GM18520 (cell line): ENCODE data around the gene MAN2A1.

ENCODE experiments used
- ATAC-seq: cut with Tn5 transposase; IDR thresholded peaks from one replicate; pipeline ENCODE4 v1.9.1; 2021; ENCODE audit not compliant: unreplicated experiment

MAN2A1 gene

GRCh38 chr5:109704282-109704952 is 14.7 kb downstream of the MAN2A1 start:
- ATAC-seq = no peak

GRCh38 chr5:109705596-109705995 is 15.9 kb downstream of the MAN2A1 start:
- ATAC-seq = no peak

- ATAC-seq = no peak
Observed at GRCh38 chr5:109706095-109706494, 16.4 kb downstream of the MAN2A1 start.

GRCh38 chr5:109707531-109707930 is 17.8 kb downstream of the MAN2A1 start:
- no peak for ATAC-seq

GRCh38 chr5:109708813-109709212 is 19.1 kb downstream of the MAN2A1 start:
- ATAC-seq = no peak

GRCh38 chr5:109709225-109709624 is 19.5 kb downstream of the MAN2A1 start:
- no peak for ATAC-seq

- no peak for ATAC-seq
Observed at GRCh38 chr5:109711673-109712072, 21.9 kb downstream of the MAN2A1 start.

GRCh38 chr5:109713453-109713852 is 23.7 kb downstream of the MAN2A1 start:
- ATAC-seq = no peak

GRCh38 chr5:109714592-109714991 is 24.9 kb downstream of the MAN2A1 start:
- no peak for ATAC-seq

- no peak for ATAC-seq
Observed at GRCh38 chr5:109718216-109718615, 28.5 kb downstream of the MAN2A1 start.

GRCh38 chr5:109718632-109719031 is 28.9 kb downstream of the MAN2A1 start:
- no peak for ATAC-seq

- no peak for ATAC-seq
Observed at GRCh38 chr5:109719978-109720377, 30.3 kb downstream of the MAN2A1 start.

GRCh38 chr5:109721741-109722140 is 32.0 kb downstream of the MAN2A1 start:
- ATAC-seq = no peak

- ATAC-seq = no peak
Observed at GRCh38 chr5:109723606-109724005, 33.9 kb downstream of the MAN2A1 start.

- no peak for ATAC-seq
Observed at GRCh38 chr5:109725135-109725534, 35.4 kb downstream of the MAN2A1 start.

GRCh38 chr5:109739741-109740728 is 50.3 kb downstream of the MAN2A1 start:
- peak; percentile 76 for ATAC-seq

- no peak for ATAC-seq
Observed at GRCh38 chr5:109740966-109741365, 51.2 kb downstream of the MAN2A1 start.

- ATAC-seq = no peak
Observed at GRCh38 chr5:109741390-109741789, 51.7 kb downstream of the MAN2A1 start.

GRCh38 chr5:109743041-109743531 is 53.4 kb downstream of the MAN2A1 start:
- no peak for ATAC-seq

- ATAC-seq = no peak
Observed at GRCh38 chr5:109743770-109744212, 54.1 kb downstream of the MAN2A1 start.

- no peak for ATAC-seq
Observed at GRCh38 chr5:109744261-109744660, 54.5 kb downstream of the MAN2A1 start.

- no peak for ATAC-seq
Observed at GRCh38 chr5:109748546-109748945, 58.8 kb downstream of the MAN2A1 start.
